ENCODE data around the gene PARD3.

The PARD3 gene

DNA sequence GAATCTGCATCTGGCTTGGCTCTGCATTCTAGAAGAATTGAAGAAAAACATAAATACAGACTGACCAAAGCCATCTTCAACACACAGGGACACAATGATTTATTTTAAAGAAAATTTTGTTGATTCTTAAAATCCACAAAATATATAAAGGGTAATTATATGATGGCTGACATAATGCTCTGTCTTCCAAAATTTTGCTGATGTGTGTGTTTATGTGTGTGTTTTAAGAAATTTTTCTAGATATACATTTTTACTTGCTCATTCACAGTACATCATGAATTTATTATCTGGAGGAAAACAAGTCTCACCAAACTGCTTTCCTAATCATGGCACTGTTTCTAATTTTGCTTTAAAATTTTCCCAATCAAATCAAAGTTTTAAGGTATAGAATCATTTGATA lies 442.6 kb downstream of the PARD3 start:
- no peak for TF ChIP-seq CTCF (IDR thresholded peaks at IDR 0.05)

DNA sequence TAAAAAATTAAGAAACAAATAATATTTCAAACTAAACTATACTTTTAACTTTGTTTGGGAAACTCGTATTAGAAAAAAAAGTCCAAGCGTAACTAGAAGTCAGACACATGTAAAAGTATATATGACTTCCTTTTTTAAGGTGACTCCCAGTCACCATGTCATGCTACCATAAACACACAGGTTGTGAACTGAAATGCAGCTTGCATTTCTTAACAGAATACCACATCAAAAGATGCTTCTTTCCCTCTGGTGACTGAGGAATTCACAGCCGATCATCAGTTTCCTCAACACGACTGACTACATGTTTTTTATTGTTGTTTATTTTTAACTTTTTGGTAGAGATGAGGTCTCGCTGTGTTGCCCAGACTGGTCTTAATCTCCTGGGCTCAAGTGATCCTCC lies 445.0 kb downstream of the PARD3 start:
- TF ChIP-seq CTCF (IDR thresholded peaks at IDR 0.05) = no peak

DNA sequence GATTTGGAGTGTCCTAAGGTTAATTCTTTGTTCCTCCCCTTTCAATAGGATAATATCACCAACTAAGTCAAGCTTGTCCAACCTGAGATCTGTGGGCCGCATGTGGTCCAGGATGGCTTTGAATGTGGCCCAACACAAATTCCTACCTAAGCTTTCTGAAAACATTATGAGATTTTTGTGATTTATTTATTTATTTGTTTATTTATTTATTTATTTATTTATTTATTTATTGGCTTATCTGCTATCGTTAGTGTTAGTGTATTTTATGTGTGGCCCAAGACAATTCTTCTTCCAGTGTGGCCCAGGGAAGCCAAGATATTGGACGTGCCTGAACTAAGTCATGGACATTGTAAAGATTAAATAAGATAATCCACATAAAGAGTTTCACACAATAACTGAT lies 446.0 kb downstream of the PARD3 start:
- no peak for TF ChIP-seq CTCF (IDR thresholded peaks at IDR 0.05)

GRCh38 chr10:34364253-34365037 lies 450.7 kb downstream of the PARD3 start:
- TF ChIP-seq CTCF (IDR thresholded peaks at IDR 0.05) = no peak

GRCh38 chr10:34360984-34361383 lies 454.1 kb downstream of the PARD3 start:
- no peak for TF ChIP-seq CTCF (IDR thresholded peaks at IDR 0.05)

DNA sequence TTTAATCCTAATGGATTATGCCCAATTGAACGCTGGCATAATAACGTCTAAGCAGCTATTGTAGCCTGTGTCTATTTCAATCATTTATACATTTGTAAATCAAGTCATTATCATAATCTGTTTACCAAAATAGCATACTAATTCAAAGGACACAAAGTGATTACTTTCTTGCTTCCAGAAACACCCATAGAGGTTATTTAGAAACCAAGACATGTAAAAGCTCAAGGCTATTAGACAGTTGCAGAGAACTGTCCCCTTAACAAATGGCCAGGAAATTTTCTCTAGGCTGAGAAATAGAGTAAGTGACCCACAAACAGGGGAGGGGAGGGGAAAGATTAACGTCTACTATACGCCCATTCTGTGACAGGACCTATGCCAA lies 455.7 kb downstream of the PARD3 start:
- TF ChIP-seq CTCF (IDR thresholded peaks at IDR 0.05) = no peak

GRCh38 chr10:34358729-34359434 lies 456.2 kb downstream of the PARD3 start:
- no peak for TF ChIP-seq CTCF (IDR thresholded peaks at IDR 0.05)

Measured in LNCAP (cell line).